NCI-H1417 (cell line): Measurements from ENCODE around the gene FRMPD4.

ENCODE experiments used
- DNase-seq, 3 experiments: peaks; one replicate each; lab custom pipeline; 2025; lab: John Stamatoyannopoulos, UW

The FRMPD4 gene

DNA sequence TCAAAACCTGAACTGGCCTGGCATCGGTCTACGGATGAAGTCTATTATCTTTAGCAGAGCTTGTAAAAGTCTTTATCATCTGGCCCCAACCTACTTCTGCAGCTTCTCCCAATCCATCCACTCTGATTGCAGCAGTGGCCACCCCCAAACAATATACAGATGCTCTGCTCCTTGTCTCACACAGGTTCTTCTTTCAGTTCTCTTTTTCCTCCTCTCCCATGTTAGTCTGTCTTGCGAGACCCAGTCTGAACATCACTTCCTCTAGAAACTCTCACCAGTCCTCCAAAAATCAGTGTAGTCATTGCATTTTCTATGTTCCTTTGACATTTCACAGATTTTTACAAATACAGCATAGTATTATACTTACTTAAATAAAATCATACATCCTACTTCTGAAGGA is 163.0 kb downstream of the FRMPD4 start:
- no peak for DNase-seq

GRCh38 chrX:12304261-12304660 is 166.0 kb downstream of the FRMPD4 start:
- no peak for DNase-seq

DNA sequence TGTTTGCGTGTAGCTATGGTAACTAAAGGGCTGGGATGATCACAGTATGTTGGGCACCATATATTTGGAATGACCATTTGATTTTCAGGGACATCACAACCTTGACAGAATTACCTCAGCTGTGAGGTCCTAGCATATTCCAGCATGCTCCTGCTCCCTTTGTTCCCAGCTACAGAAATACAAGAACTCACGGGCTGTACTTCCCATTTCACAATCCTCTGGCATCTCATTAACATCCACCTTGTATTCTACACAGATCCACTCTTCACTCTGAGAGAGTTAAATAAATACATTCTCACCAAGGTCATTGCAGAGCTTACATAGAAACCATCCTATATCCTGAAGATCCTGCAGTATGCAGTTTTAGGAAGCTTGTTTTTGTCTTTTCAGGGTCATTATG is 169.7 kb downstream of the FRMPD4 start:
- no peak for DNase-seq

GRCh38 chrX:12308420-12308819 is 170.1 kb downstream of the FRMPD4 start:
- DNase-seq = peak in 1 of 3 experiments; percentile 38

GRCh38 chrX:12309040-12309743 is 170.9 kb downstream of the FRMPD4 start:
- DNase-seq = peak in 1 of 3 experiments; percentile 63

DNA sequence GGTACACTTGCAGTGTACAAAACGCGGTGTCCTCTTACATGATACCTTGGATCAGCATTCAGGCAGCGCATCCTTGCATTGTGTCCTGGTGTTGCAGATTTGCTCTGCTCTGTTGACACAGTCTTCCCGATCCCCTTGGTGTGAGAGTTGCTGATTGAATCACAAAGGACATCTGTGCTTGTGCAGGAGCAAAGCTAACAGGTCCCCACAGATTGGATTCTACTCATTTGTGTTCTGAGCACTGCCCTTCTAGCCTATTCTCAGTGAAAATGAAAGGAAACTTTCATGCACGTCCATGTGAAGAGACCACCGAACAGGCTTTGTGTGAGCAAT is 171.4 kb downstream of the FRMPD4 start:
- peak in 1 of 3 experiments; percentile 18 for DNase-seq

DNA sequence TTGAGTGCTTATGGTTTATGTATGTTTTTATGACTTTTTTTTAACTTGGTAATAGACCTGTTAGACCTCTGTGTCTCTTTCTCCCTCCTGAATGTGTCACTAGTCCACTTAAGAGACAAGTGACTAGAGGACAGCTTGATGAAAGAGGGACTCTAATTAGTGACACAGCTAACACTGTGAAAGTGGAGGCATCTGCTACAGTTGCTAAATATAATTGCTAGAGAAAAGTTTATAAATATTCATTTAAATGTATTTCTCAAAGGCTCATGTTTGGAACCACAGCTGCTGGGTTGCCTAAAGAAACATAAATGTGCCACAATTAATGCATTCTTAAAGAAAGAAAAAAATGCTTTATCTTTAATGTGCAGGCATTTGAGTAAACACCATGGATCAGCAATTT is 176.4 kb downstream of the FRMPD4 start:
- peak in 1 of 3 experiments; percentile 11 for DNase-seq

- no peak for DNase-seq
Measured at GRCh38 chrX:12315526-12315925, 177.3 kb downstream of the FRMPD4 start.

- DNase-seq = no peak
Measured at GRCh38 chrX:12319003-12319519, 180.8 kb downstream of the FRMPD4 start.

GRCh38 chrX:12319992-12320391 is 181.7 kb downstream of the FRMPD4 start:
- peak in 1 of 3 experiments; percentile 16 for DNase-seq

- DNase-seq = no peak
Measured at GRCh38 chrX:12322031-12322430, 183.8 kb downstream of the FRMPD4 start.

DNA sequence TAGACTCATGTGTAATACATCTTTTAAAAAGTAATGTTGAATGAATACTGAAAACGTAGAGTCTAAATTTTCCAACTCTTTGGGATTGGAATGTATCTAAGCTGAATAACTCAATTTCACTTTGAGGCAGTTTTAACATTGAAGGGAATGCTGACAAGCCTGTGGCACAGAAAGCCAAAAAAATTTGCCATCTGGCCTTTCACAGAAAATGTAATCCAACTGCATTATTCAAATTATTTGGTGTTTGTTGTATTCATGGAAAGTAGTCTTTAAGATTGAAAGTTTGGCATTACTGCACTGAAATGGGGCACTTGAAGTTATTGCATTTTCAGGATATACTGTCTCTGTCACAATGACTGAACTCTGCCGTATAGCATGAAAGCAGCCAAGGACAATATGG is 186.9 kb downstream of the FRMPD4 start:
- no peak for DNase-seq

- no peak for DNase-seq
Measured at GRCh38 chrX:12327836-12328235, 189.6 kb downstream of the FRMPD4 start.

DNA sequence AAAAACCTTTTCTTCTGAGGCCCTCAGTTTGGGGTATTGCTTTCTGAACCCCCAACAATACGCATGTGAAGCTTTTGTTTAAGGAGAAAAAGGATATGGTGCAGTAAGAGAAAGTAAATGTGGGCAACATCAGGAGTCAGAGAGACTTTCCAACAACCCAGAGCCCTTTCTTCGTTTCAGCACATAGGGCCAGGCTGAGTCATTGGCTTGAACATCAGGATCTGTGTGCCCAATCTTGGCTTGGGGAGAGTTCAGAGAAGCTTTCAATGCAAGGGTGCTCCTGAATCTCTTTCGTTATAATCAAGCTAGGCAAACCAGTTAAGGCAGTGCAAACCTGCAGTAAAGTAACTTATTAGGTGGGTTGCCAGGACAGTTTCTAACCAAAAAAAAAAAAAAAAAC is 191.2 kb downstream of the FRMPD4 start:
- no peak for DNase-seq

- DNase-seq = no peak
Measured at GRCh38 chrX:12330841-12331240, 192.6 kb downstream of the FRMPD4 start.

DNA sequence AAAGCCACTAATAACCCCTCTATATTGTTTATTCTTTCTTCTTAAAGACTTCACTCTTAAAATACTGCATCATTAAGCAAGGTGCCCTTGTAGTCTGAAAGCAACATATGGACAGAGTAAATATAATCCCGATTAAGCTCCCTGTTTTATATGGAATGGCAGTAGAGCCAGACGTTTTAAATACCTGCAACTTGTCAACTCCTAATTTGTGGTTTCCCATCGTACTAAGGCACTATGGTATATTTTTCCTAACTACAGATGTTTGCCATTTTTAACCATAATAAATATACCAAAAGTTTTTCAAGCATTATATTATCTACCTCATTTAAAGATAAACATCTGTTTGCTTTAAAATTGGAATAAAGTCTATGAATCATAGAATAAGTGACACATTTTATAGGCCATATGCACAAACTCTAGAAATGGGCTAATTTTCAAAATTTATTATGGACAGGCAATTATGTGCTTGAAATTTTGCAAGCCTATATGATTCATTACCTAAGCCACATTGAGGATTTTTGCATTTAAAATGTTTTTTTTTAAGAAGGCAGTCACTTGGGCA is 194.6 kb downstream of the FRMPD4 start:
- peak in 1 of 3 experiments; percentile 57 for DNase-seq

GRCh38 chrX:12339921-12340320 is 201.6 kb downstream of the FRMPD4 start:
- no peak for DNase-seq

DNA sequence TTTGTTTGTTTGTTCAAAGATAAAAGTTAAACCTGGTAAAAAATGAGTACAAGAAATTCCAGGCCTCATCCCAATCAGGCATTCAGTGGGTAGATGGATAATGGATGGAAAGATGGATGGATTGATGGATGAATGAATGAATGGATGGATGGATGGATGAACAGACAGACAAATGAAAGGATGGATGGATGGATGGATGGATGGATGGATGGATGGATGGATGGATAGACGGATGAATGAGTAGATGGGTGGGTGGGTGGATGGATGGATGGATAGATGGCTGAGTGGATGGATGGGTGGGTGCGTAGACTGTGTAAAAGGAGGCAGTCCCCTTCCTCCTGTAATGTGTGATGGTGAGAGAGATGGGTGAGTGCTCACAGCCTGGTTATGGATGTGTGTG is 206.7 kb downstream of the FRMPD4 start:
- no peak for DNase-seq

- DNase-seq = no peak
Measured at GRCh38 chrX:12349201-12349600, 210.9 kb downstream of the FRMPD4 start.

GRCh38 chrX:12352922-12353321 is 214.6 kb downstream of the FRMPD4 start:
- no peak for DNase-seq

DNA sequence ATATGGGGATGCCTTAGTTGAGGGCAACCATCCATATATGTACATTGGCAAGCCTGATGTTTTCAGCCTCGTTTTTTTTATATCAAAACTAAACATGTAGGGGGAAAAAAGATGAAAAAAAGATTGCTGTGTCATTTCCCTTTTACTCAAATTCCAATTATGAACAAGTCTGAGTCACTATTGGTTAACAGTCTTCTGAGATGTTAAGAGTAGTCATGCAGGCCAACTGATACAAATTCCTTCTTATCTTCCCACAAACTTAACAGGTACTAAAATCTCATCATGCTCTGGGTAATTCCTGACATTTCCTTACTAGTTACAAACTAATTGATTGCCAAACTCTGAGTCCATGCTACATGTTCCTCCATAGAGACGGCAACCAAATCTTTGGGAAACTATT is 222.1 kb downstream of the FRMPD4 start:
- DNase-seq = no peak

GRCh38 chrX:12360986-12361598 is 222.8 kb downstream of the FRMPD4 start:
- DNase-seq = peak in 2 of 3 experiments; percentile 8 to 73

DNA sequence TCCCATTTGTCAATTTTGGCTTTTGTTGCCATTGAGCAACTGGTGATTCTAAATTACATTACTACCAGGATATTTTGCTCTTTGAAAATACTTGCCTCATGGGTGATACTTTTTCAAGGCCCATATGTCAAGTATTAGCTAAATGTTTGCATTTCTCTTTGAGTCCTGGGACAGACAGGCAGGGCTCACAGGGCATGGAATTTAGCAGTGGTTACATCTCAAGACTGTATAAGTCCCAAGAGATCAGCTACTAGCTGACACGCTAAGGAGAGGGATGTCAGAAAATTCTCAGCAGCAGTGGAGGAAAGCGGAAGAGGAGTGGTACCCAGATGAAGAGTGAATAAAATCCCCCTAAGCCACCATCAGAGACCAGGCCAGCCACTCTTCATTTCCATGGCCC is 224.9 kb downstream of the FRMPD4 start:
- no peak for DNase-seq
